Muscle of leg (tissue), 11 donors: ENCODE data around the gene MEMO1. TPM values are rescaled to one million over a fixed set of nuclear protein-coding genes. Genes with fewer than 3 reads are reported as not detected.
"Not testable (repeated sequence)": the region's sequence is repeated elsewhere in the genome, so short reads cannot be mapped to it uniquely, and the experiment has no call there.

Source experiments
- DNase-seq: peaks from one replicate; pipeline ENCODE4 v3.0.0; 2013
- H3K27ac ChIP-seq: one replicate; pipeline ENCODE4 v1.5.1; 2013; ENCODE audit warnings: mild to moderate bottlenecking, low read length, control low read depth
- H3K27me3 ChIP-seq: one replicate; pipeline ENCODE4 v1.6.1; 2013; ENCODE audit warnings: low read length; ENCODE audit not compliant: control insufficient read depth, insufficient read depth
- H3K36me3 ChIP-seq: one replicate; pipeline ENCODE4 v1.6.1; 2013; ENCODE audit warnings: low read length; ENCODE audit not compliant: control insufficient read depth, insufficient read depth
- H3K4me1 ChIP-seq: one replicate; pipeline ENCODE4 v1.6.1; 2013; ENCODE audit warnings: low read length; ENCODE audit not compliant: control insufficient read depth, insufficient read depth
- H3K4me3 ChIP-seq: one replicate; pipeline ENCODE4 v1.5.1; 2013; ENCODE audit warnings: low read length, control low read depth
- H3K9me3 ChIP-seq: replicated peaks from 2 replicates; pipeline ENCODE4 v1.6.1; 2013; ENCODE audit warnings: low read depth, low read length; ENCODE audit not compliant: control insufficient read depth
- WGBS: methylation state at CpG from one replicate; pipeline ENCODE4 v1.1.5; 2013; ENCODE audit warnings: missing lambda C conversion rate; ENCODE audit not compliant: insufficient coverage; 5-methylcytosine and 5-hydroxymethylcytosine counted together
- polyA plus RNA-seq, 8 donors: library from polyadenylated mRNA; unstranded; fragments of 120-200 nt; gene quantifications; one replicate each; pipeline versions ENCODE4 v1.2.1 to v1.2.3, GENCODE V29; 2013; ENCODE audit warnings: inconsistent platforms in 1 of 8, low replicate concordance in 1 of 8; ENCODE audit not compliant: insufficient read length in 8 of 8, insufficient read depth in 1 of 8
- total RNA-seq: library from RNA; stranded (reverse); fragments of 120-200 nt; gene quantifications from one replicate; pipeline ENCODE4 v1.2.4, GENCODE V29; 2013

MEMO1 gene
- total and polyA plus RNA-seq, 9 donors: 30.6 to 44.3 (median 37.2) TPM

- not testable (repeated sequence) for H3K4me1 ChIP-seq
- WGBS: 100% methylated on average over 1 of the region's 4 CpGs
These were observed 113.5 kb downstream of the MEMO1 start for GRCh38 chr2:31897340-31897739.

GRCh38 chr2:31896293-31896692, 114.5 kb downstream of the MEMO1 start:
- H3K4me1 ChIP-seq: no peaks in the 10 kb centered on the region
- no peaks in the 10 kb centered on the region for H3K27me3 ChIP-seq
- WGBS: no CpG with 5 or more reads among the region's 1 CpG
- DNase-seq: no peak
- no peak overlapping the region for H3K27ac ChIP-seq
- no peak overlapping the region for H3K4me3 ChIP-seq
- peaks cover 11% of the 10 kb centered on the region for H3K9me3 ChIP-seq
- peaks cover 3% of the 10 kb centered on the region for H3K36me3 ChIP-seq

More at GRCh38 chr2:31897340-31897739, 113.5 kb downstream of the MEMO1 start:
- not testable (repeated sequence) for DNase-seq, H3K4me3 ChIP-seq, H3K27ac ChIP-seq, H3K36me3 ChIP-seq, H3K27me3 ChIP-seq
- H3K9me3 ChIP-seq: peaks cover 11% of the 10 kb centered on the region

- no peaks in the 10 kb centered on the region for H3K4me1 ChIP-seq
- peaks cover 7% of the 10 kb centered on the region for H3K36me3 ChIP-seq
- no peak for DNase-seq
- no peaks in the 10 kb centered on the region for H3K27me3 ChIP-seq
- H3K9me3 ChIP-seq: peaks cover 11% of the 10 kb centered on the region
- H3K27ac ChIP-seq: no peak overlapping the region
- no CpG with 5 or more reads among the region's 2 CpGs for WGBS
- no peak overlapping the region for H3K4me3 ChIP-seq
These were observed 116.2 kb downstream of the MEMO1 start for GRCh38 chr2:31894656-31895055.

- Histone ChIP-seq H3K9me3 (peaks cover 4% of the 10 kb centered on the region), H3K27ac (no peak overlapping the region), H3K36me3 (peaks cover 7% of the 10 kb centered on the region), H3K27me3 (no peaks in the 10 kb centered on the region), H3K4me1 (no peaks in the 10 kb centered on the region), H3K4me3 (no peak overlapping the region)
- DNase-seq: no peak
- WGBS: no CpG with 5 or more reads among the region's 1 CpG
These were observed 117.7 kb downstream of the MEMO1 start for GRCh38 chr2:31893094-31893493.

- peaks cover 4% of the 10 kb centered on the region for H3K36me3 ChIP-seq
- H3K4me1 ChIP-seq: no peaks in the 10 kb centered on the region
- H3K27ac ChIP-seq: no peak overlapping the region
- H3K4me3 ChIP-seq: no peak overlapping the region
- no peaks in the 10 kb centered on the region for H3K27me3 ChIP-seq
- H3K9me3 ChIP-seq: no peaks in the 10 kb centered on the region
- DNase-seq: no peak
These were observed 121.8 kb downstream of the MEMO1 start for GRCh38 chr2:31889044-31889443.

GRCh38 chr2:31888550-31888949, 122.3 kb downstream of the MEMO1 start:
- H3K36me3 ChIP-seq: peaks cover 4% of the 10 kb centered on the region
- H3K4me3 ChIP-seq: no peak overlapping the region
- peak; percentile 11 for DNase-seq
- no peaks in the 10 kb centered on the region for H3K4me1 ChIP-seq
- no peak overlapping the region for H3K27ac ChIP-seq
- no peaks in the 10 kb centered on the region for H3K27me3 ChIP-seq
- WGBS: no CpG with 5 or more reads among the region's 1 CpG
- no peaks in the 10 kb centered on the region for H3K9me3 ChIP-seq

- Histone ChIP-seq H3K27ac (no peak overlapping the region), H3K36me3 (peaks cover 6% of the 10 kb centered on the region), H3K4me3 (no peak overlapping the region), H3K27me3 (no peaks in the 10 kb centered on the region), H3K4me1 (no peaks in the 10 kb centered on the region), H3K9me3 (no peaks in the 10 kb centered on the region)
- WGBS: no CpG with 5 or more reads among the region's 2 CpGs
- DNase-seq: no peak
These were observed 124.1 kb downstream of the MEMO1 start for GRCh38 chr2:31886700-31887099.

DNA sequence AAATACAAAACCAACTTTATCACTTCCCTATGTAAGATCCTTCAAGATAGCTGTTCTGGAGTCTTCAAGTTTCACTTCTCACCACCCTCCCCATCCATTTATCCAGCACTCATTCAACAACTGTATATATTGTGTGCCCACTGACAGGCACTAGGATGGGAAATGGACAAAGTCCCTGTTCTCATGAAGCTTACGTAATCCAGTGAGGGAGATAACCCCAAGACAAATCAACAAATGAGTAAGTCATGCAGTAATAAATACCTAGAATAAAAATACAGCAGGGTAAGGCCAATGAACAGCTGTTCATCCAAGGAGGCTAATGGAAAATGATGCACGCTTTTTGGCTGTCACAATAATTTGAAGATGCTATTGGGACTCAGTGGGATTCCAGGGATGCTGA, 133.8 kb downstream of the MEMO1 start:
- peaks cover 5% of the 10 kb centered on the region for H3K36me3 ChIP-seq
- no peak for DNase-seq
- H3K9me3 ChIP-seq: no peaks in the 10 kb centered on the region
- WGBS: no CpG with 5 or more reads among the region's 2 CpGs
- H3K27ac ChIP-seq: no peak overlapping the region
- no peaks in the 10 kb centered on the region for H3K27me3 ChIP-seq
- H3K4me1 ChIP-seq: no peaks in the 10 kb centered on the region
- no peak overlapping the region for H3K4me3 ChIP-seq

DNA sequence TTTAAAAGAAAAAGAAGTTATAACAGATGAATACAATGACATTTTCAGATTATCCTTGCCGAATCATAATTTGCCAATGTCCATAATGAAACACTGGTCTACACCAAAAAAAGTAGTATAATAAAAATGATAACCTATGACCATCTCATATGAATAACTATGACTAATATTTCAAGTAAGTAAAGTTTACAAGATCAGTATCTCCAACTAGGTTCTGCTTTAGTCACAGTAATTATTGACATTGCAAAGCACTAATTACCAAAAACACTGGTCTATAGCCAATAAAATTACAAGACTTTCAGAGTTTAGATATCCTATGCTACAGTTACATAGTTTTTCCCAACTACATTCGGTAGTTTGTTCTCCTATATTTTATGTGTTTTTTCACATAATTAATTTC, 136.7 kb downstream of the MEMO1 start:
- H3K9me3 ChIP-seq: no peaks in the 10 kb centered on the region
- no CpG with 5 or more reads among the region's 2 CpGs for WGBS
- H3K27me3 ChIP-seq: no peaks in the 10 kb centered on the region
- no peaks in the 10 kb centered on the region for H3K4me1 ChIP-seq
- no peak overlapping the region for H3K4me3 ChIP-seq
- no peak for DNase-seq
- H3K27ac ChIP-seq: no peak overlapping the region
- H3K36me3 ChIP-seq: no peaks in the 10 kb centered on the region

DNA sequence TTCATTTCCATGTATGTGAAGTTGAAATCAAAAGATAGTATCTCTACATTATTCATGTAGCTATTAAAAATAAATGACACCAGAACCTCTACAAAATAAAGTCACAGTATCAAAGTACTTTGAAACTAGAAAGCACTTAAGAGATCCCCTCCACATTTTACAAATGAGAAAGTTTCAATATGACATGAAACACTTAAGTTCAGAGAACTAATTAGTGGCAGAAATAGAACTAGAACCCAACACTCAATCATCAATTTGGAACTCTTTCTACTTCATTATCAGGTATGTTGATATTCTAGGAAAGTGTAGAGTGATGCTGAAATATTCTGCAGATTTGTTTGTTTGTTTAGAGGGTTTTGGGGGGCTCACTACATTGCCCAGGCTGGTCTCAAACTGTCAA, 145.6 kb downstream of the MEMO1 start:
- H3K27ac ChIP-seq: no peak overlapping the region
- H3K27me3 ChIP-seq: no peaks in the 10 kb centered on the region
- DNase-seq: no peak
- H3K36me3 ChIP-seq: peaks cover 3% of the 10 kb centered on the region
- no peaks in the 10 kb centered on the region for H3K9me3 ChIP-seq
- H3K4me1 ChIP-seq: no peaks in the 10 kb centered on the region
- no peak overlapping the region for H3K4me3 ChIP-seq

- Histone ChIP-seq H3K4me3 (no peak overlapping the region), H3K4me1 (no peaks in the 10 kb centered on the region), H3K27me3 (no peaks in the 10 kb centered on the region), H3K27ac (no peak overlapping the region), H3K9me3 (no peaks in the 10 kb centered on the region), H3K36me3 (peaks cover 3% of the 10 kb centered on the region)
- WGBS: 70% methylated on average over 1 of the region's 3 CpGs
- no peak for DNase-seq
These were observed 146.9 kb downstream of the MEMO1 start for GRCh38 chr2:31863867-31864266.
